SU-DHL-6 (cell line): Measurements from ENCODE around the gene ZNF805.

Source experiments
- EZH2phosphoT487 ChIP-seq: fragments of 200-600 bp; sonication (generic), shearing (Covaris generic); conservative IDR thresholded peaks from 2 replicates; pipeline ENCODE4 v1.6.1; 2018; ENCODE audit warnings: mild to moderate bottlenecking, antibody characterized with exemption, low read length, moderate library complexity, mixed read lengths
- TF ChIP-seq, protein P1 (sequence below): fragments of 200-600 bp; sonication (generic); IDR thresholded peaks from one replicate; pipeline ENCODE4 v1.5.1; 2017; ENCODE audit warnings: antibody characterized with exemption, mild to moderate bottlenecking, low read length, moderate library complexity; ENCODE audit not compliant: insufficient read depth, poor library complexity, severe bottlenecking

DNA sequence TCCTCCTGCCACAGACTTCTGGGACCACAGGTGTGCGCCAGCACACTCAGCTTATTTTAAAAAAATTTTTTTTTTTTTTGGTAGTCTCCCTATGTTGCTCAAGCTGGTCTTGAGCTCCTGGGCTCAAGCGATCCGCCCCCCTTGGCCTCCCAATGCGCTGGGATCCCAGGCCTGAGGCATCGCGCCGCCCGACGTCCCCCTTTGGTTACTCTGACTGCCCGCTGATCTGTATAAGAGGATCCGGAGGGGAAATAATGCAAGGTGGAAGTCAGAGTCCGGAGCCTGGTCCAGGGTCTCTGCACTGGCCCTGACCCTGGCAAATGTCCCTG, 486 bp upstream of the ZNF805 start:
- no peak for TF ChIP-seq EZH2phosphoT487
- TF ChIP-seq, protein P1, sequence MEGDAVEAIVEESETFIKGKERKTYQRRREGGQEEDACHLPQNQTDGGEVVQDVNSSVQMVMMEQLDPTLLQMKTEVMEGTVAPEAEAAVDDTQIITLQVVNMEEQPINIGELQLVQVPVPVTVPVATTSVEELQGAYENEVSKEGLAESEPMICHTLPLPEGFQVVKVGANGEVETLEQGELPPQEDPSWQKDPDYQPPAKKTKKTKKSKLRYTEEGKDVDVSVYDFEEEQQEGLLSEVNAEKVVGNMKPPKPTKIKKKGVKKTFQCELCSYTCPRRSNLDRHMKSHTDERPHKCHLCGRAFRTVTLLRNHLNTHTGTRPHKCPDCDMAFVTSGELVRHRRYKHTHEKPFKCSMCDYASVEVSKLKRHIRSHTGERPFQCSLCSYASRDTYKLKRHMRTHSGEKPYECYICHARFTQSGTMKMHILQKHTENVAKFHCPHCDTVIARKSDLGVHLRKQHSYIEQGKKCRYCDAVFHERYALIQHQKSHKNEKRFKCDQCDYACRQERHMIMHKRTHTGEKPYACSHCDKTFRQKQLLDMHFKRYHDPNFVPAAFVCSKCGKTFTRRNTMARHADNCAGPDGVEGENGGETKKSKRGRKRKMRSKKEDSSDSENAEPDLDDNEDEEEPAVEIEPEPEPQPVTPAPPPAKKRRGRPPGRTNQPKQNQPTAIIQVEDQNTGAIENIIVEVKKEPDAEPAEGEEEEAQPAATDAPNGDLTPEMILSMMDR: no peak
